ENCODE measurements around the gene NT5DC4. TPM values are rescaled to one million over a fixed set of nuclear protein-coding genes. Genes with fewer than 3 reads are reported as not detected.
A peak's percentile ranks its signal among the peaks of the same experiment; 100 is the strongest.

The NT5DC4 gene
- polyA plus RNA-seq, 4 donors: 0.05 to 0.20 (median 0.14) TPM

GRCh38 chr2:112721819-112722522 is 1.2 kb downstream of the NT5DC4 start:
- no peak for DNase-seq (ENCODE audit: low read depth in 4 of 4, low spot score in 2 of 4)

DNA sequence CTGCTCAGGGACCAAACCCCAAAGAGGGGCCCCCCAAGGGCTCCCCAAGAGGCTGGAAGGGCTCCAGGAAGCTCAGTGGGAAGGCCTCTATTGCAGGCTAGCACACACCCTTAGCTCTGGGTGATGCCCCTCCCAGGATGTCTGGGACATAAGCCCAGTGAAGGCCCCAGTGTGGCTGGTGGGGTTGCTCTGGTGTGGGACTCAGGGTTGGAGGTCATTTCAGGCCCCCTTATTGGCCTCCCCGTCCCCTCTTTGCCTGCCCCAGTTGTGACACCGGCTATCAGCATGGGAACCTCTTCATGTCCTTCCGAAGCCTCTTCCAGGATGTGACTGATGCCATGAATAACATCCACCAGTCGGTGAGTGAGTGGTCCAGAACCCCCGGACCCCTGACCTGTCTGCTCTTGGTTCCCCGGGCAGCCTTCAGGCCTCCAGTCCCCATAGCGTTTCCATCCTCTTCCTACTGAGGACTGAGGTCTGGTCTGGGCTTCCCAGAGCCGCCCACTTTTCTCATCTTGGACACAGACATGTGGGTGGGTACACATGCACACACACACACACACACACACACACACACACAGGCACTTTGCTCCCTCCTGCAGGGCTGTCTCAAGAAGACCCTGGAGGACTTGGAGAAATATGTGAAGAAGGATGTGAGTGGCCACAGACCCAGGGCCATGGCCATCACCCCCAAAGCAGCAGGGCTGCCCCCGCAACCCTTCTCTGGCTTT is 2.2 kb downstream of the NT5DC4 start:
- no peak for DNase-seq (ENCODE audit: low read depth in 4 of 4, low spot score in 2 of 4)

GRCh38 chr2:112723547-112723940 is 2.7 kb downstream of the NT5DC4 start:
- no peak for DNase-seq (ENCODE audit: low read depth in 4 of 4, low spot score in 2 of 4)

DNA sequence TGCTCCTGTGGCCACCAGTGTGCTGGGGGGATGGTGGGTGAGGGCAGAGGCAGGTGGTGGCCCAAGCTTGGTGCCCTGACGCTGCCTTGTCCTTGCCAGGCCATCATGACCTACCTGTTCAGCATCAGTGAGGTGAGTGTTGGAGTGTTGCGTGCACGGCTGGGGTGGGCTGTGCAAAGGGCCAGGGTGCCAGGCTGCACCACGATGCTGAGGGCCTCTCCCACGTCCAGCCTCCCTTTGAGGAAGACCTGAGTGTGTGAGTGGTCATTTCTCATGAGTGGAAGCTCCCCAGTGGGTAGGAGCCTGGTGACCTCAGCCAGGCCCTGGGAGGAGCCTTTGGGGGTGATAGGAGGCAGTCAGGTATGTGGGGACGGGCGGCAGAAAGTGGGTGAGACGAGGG is 3.2 kb downstream of the NT5DC4 start:
- no peak for DNase-seq (ENCODE audit: low read depth in 4 of 4, low spot score in 2 of 4)

GRCh38 chr2:112724591-112725525 is 4.0 kb downstream of the NT5DC4 start:
- DNase-seq (ENCODE audit: low read depth in 4 of 4, low spot score in 2 of 4): no peak

DNA sequence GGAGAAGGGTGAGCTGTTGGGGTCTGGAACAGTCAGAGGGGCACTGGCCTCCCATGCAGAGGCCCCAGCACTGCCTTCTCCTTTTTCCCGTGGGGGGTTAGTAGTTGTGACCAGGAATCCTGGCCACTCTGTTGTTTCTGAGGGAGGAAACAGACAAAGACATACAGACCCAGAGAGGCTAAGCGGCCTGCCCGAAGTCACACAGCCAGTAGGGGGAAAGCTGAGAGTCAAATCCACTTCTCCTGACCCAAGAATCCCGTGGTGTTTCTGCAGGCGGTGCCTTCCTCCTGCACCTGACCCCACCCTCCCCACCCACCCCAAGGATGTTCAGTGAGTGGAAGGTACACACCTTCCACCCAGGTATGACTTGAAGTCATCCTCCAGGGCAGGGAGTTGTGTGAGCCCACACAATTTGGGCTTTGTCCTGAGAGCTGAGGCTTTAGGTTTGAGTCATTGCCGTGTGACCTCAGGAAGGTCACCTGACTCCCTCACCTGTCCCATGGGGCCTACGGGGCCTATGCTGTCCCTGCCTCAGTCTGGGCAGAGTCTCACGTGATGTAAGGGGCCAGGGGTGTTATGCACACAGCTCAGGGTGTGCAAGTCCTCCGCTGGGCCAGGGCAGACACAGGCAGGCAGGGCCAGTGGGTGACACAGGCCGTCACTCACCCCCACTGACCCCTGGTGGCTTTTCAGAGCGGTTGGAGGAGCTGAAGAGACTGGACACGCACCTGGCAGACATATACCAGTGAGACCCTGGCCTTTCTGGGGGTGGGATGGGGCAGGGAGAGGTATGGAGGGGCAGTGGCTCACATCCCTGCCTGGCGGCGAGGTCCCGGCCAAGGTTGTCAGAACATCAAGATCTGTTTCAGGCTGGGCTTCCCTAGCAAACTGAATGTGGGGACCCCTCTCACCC is 5.0 kb downstream of the NT5DC4 start:
- no peak for DNase-seq (ENCODE audit: low read depth in 4 of 4, low spot score in 2 of 4)

GRCh38 chr2:112726487-112727190 is 5.8 kb downstream of the NT5DC4 start:
- DNase-seq (ENCODE audit: low read depth in 4 of 4, low spot score in 2 of 4): peak; percentile 64 to 75 (median 71)

GRCh38 chr2:112727276-112728028 is 6.6 kb downstream of the NT5DC4 start:
- no peak for DNase-seq (ENCODE audit: low read depth in 4 of 4, low spot score in 2 of 4)

DNA sequence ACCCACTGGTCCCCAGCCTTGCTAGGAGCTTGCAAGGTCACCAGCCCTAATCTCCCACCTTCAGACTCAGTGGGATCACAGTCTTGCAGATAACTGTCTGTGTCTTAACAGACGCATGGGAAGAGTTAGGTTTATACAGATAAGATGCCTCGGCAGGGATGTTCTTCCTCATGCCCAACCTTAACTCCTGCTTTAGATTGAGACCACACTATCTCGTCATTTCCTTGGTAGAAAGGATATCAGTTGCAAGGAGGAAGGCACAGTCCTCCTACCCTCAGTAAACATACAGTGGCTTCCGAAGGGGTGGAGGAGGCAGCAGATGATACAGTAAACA is 7.2 kb downstream of the NT5DC4 start:
- no peak for DNase-seq (ENCODE audit: low read depth in 4 of 4, low spot score in 2 of 4)

DNA sequence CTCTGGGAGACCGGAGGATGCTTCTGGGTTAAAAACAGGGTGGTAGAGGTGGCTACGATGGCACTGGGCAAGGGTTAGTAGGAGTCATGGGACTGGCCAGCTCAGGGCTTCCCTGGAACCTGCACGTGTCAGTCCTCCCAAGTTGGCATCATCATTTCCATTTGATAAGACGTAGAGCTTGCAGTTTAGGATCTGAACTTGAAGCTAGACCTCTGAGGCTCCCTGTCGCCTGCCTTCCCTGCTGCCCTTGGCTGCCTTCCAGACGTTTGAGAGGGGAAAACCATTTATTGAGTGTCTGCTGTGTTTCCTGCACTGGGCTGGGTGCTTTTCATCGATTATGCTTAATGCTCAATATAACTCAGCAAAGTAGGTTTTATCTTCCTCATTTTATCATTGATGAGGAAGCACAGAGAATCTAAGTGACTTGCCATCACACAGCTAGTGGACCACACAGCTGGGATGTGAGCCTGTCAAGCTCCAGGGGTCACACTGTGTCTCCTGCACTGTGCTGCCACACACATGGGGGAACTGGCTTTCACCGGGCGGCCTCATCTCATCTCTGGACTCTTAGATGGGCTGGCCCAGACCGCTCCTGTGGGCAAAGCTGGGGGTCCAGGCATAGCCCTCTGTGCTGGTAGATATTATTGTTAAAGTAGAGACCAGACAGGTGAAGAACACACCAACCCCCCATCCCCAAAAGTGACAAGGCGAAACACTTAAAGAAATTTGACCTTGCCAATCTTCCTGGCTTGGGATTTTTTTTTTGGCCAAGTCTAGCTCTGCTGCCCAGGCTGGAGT is 7.8 kb downstream of the NT5DC4 start:
- DNase-seq (ENCODE audit: low read depth in 4 of 4, low spot score in 2 of 4): no peak

- DNase-seq (ENCODE audit: low read depth in 4 of 4, low spot score in 2 of 4): no peak
These were observed 9.4 kb downstream of the NT5DC4 start for GRCh38 chr2:112730216-112730615.

GRCh38 chr2:112730791-112731190 is 10.0 kb downstream of the NT5DC4 start:
- DNase-seq (ENCODE audit: low read depth in 4 of 4, low spot score in 2 of 4): no peak

DNA sequence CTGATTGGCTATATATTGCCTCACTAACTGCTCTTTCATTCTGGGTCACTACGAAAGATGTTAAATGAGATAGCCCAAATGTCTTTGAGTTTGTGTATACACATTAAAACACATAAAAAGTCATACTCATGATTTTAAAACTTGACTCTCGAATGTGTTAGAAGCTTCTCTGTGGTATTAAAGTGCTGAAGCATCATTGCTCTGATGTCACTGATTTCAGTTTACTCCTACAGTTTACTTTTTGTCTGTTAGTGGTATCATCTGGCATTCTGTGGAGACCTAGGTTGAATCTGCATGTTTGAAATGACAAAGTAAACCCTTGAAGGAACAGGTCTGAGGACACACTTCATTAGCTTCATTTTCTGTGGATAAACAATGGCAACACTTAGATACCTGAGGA is 10.7 kb downstream of the NT5DC4 start:
- DNase-seq (ENCODE audit: low read depth in 4 of 4, low spot score in 2 of 4): no peak

DNA sequence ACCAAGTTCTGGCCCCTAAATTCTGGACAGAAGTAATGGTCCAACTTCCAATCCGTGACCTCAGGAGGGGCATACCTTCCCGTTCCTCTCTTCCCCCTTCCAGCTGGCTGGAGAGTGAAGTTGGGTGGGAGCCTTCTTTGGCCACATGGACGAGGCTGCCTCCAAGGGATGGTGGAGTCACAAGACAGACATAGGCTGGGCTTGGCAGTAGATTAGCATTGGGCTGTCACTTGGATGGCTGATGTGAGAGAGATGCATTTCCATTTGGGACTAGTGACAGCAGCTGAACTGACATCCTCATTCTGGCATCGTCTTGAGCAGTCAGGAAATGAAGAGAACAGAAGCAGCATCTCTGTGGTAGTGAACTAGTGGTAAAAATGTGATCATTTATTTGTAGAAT is 12.6 kb downstream of the NT5DC4 start:
- no peak for DNase-seq (ENCODE audit: low read depth in 4 of 4, low spot score in 2 of 4)

- no peak for DNase-seq (ENCODE audit: low read depth in 4 of 4, low spot score in 2 of 4)
These were observed 13.1 kb downstream of the NT5DC4 start for GRCh38 chr2:112733871-112734270.

DNA sequence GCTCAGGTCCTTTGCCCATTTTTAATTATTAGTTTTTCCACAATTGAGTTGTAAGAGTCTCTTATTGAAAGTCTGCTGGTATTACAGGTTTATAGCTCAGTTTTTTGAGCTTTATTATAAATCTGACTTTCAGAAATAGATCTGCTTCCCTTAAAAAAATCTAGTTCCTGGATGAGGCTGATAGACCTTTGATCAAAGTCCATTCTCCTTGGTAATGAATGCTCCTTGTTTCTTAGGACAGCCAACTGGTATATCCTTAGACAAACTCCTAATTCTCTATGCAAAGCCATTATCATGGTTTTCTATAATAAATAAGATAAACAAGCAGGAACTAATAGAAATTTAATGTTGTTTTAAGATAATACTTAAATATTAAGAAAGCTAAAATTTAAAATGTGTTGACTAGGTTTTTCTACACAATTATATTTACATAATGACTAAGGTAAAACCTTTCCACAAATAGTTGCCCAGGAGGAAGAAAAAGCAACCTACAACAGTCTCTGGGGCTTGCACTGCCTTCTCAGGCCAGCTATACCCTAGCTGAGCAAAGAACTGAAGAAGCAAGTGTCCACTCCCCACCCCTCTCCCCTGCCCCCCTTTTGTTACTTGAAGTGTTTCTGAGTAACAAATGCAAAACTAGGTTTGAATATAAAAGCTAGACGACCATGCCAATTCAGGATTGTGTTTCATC is 16.9 kb downstream of the NT5DC4 start:
- DNase-seq (ENCODE audit: low read depth in 4 of 4, low spot score in 2 of 4): no peak

- DNase-seq (ENCODE audit: low read depth in 4 of 4, low spot score in 2 of 4): no peak
These were observed 19.7 kb downstream of the NT5DC4 start for GRCh38 chr2:112740527-112740926.

All from left renal cortex interstitium (tissue), 4 donors.